ENCODE data around the gene PRPF18.

PRPF18 gene

GRCh38 chr10:13608246-13608853, 21.6 kb downstream of the PRPF18 start:
- DNase-seq: no peak

- DNase-seq: no peak
Observed at GRCh38 chr10:13612654-13613373, 26.0 kb downstream of the PRPF18 start.

GRCh38 chr10:13613519-13613918, 26.8 kb downstream of the PRPF18 start:
- DNase-seq: peak; percentile 2

- no peak for DNase-seq
Observed at GRCh38 chr10:13614530-13615332, 28.0 kb downstream of the PRPF18 start.

GRCh38 chr10:13615650-13616300, 29.0 kb downstream of the PRPF18 start:
- DNase-seq: no peak

- DNase-seq: no peak
Observed at GRCh38 chr10:13617116-13617515, 30.4 kb downstream of the PRPF18 start.

- no peak for DNase-seq
Observed at GRCh38 chr10:13621931-13622330, 35.2 kb downstream of the PRPF18 start.

- DNase-seq: no peak
Observed at GRCh38 chr10:13624630-13625029, 37.9 kb downstream of the PRPF18 start.

- no peak for DNase-seq
Observed at GRCh38 chr10:13627459-13628310, 40.9 kb downstream of the PRPF18 start.

GRCh38 chr10:13628661-13629060, 41.9 kb downstream of the PRPF18 start:
- no peak for DNase-seq

- no peak for DNase-seq
Observed at GRCh38 chr10:13629116-13629515, 42.4 kb downstream of the PRPF18 start.

GRCh38 chr10:13630231-13630630, 43.5 kb downstream of the PRPF18 start:
- DNase-seq: no peak

- DNase-seq: no peak
Observed at GRCh38 chr10:13631594-13631993, 44.8 kb downstream of the PRPF18 start.

- no peak for DNase-seq
Observed at GRCh38 chr10:13632440-13632839, 45.7 kb downstream of the PRPF18 start.

- DNase-seq: no peak
Observed at GRCh38 chr10:13632884-13633440, 46.2 kb downstream of the PRPF18 start.

GRCh38 chr10:13633689-13634088, 46.9 kb downstream of the PRPF18 start:
- DNase-seq: no peak

GRCh38 chr10:13634207-13634606, 47.4 kb downstream of the PRPF18 start:
- no peak for DNase-seq

- DNase-seq: no peak
Observed at GRCh38 chr10:13636776-13637175, 50.0 kb downstream of the PRPF18 start.

GRCh38 chr10:13637303-13637856, 50.6 kb downstream of the PRPF18 start:
- no peak for DNase-seq

GRCh38 chr10:13637894-13638293, 51.1 kb downstream of the PRPF18 start:
- no peak for DNase-seq

- no peak for DNase-seq
Observed at GRCh38 chr10:13642293-13642692, 55.5 kb downstream of the PRPF18 start.

GRCh38 chr10:13643016-13643415, 56.3 kb downstream of the PRPF18 start:
- no peak for DNase-seq
